BJ (cell line): Measurements from ENCODE around the gene MOGAT1. TPM values are rescaled to one million over a fixed set of nuclear protein-coding genes. Genes with fewer than 3 reads are reported as not detected.

Experiments
- CTCF ChIA-PET: fragments of 350-600 bp; formaldehyde crosslinking; extraction: SDS; loops from one replicate; lab custom pipeline; 2021; ENCODE audit warnings: antibody characterized with exemption, inconsistent platforms; lab: Yijun Ruan, JAX
- POLR2A ChIA-PET: fragments of 300-600 bp; sonication (Branson Sonifier 250); formaldehyde crosslinking; extraction: SDS; loops from one replicate; lab custom pipeline; 2021; ENCODE audit warnings: antibody characterized with exemption; lab: Charles Lee
- DNase-seq: peaks from one replicate; pipeline ENCODE4 v3.0.0-alpha.2; 2011; ENCODE audit warnings: low read depth
- H3K27me3 ChIP-seq: 2 replicates; pipeline ENCODE4 v1.6.0; 2011; ENCODE audit warnings: low read length; ENCODE audit not compliant: control insufficient read depth, insufficient read depth
- H3K36me3 ChIP-seq: 2 replicates; pipeline ENCODE4 v1.5.1; 2011; ENCODE audit warnings: low read length; ENCODE audit not compliant: control insufficient read depth, insufficient read depth
- H3K4me3 ChIP-seq: 2 replicates; pipeline ENCODE4 v1.5.1; 2011; ENCODE audit warnings: low read depth, mild to moderate bottlenecking, control low read depth, low read length
- CTCF ChIP-seq: IDR thresholded peaks from 2 replicates; pipeline ENCODE4 v1.5.1; 2011; ENCODE audit warnings: low read depth, mild to moderate bottlenecking, control low read depth, inconsistent platforms, low read length, moderate library complexity; ENCODE audit not compliant: insufficient read depth
- polyA plus RNA-seq: library from polyadenylated mRNA; depleted of rRNA; stranded (reverse); fragments of >200 nt; gene quantifications from 2 replicates; pipeline ENCODE4 v1.2.3, GENCODE V29; 2011

Gene MOGAT1
- polyA plus RNA-seq, 1 experiment = not detected

- ChIA-PET POLR2A (no interaction called here), CTCF (no interaction called here)
- 0 out of 2 replicates have a peak, but pooled peaks cover 1% of the 10 kb centered on the region for H3K36me3 ChIP-seq
- DNase-seq = no peak
- H3K27me3 ChIP-seq = no peaks in the 10 kb centered on the region
- TF ChIP-seq CTCF = no peak
- H3K4me3 ChIP-seq = no peak overlapping the region
These were observed 25.4 kb upstream of the MOGAT1 start for GRCh38 chr2:222646008-222646407.

- TF ChIP-seq CTCF = no peak
- CTCF ChIA-PET = interaction anchor here (1.2 kb wide), 1 partner anchor 289 kb away, joined by 3 read pairs; no protein-coding TSS in a partner anchor
- POLR2A ChIA-PET = no interaction called here
- Histone ChIP-seq H3K36me3 (no peaks in the 10 kb centered on the region), H3K4me3 (no peak overlapping the region), H3K27me3 (no peaks in the 10 kb centered on the region)
- DNase-seq = no peak
These were observed 21.7 kb upstream of the MOGAT1 start for GRCh38 chr2:222649801-222650200.

- POLR2A ChIA-PET = interaction anchor here (0.5 to 0.7 kb wide), 2 partner anchors 7 to 19 kb away, joined by 4 to 5 read pairs; partner anchors contain the start of gene MOGAT1
- Histone ChIP-seq H3K4me3 (no peak overlapping the region), H3K27me3 (no peaks in the 10 kb centered on the region), H3K36me3 (no peaks in the 10 kb centered on the region)
- TF ChIP-seq CTCF = no peak
- DNase-seq = peak; percentile 30
- CTCF ChIA-PET = interaction anchor here (0.8 to 2.0 kb wide), 2 partner anchors 39 to 596 kb away, joined by 3 to 6 read pairs; no protein-coding TSS in a partner anchor
These were observed 19.6 kb upstream of the MOGAT1 start for GRCh38 chr2:222651718-222652418.

GRCh38 chr2:222652491-222653255 lies 18.8 kb upstream of the MOGAT1 start:
- ChIA-PET POLR2A (no interaction called here), CTCF (interaction anchor here (2.0 kb wide), 1 partner anchor 38 kb away, joined by 6 read pairs; no protein-coding TSS in a partner anchor)
- Histone ChIP-seq H3K4me3 (no peak overlapping the region), H3K36me3 (no peaks in the 10 kb centered on the region), H3K27me3 (no peaks in the 10 kb centered on the region)
- no peak for TF ChIP-seq CTCF
- no peak for DNase-seq

GRCh38 chr2:222653280-222653679 lies 18.2 kb upstream of the MOGAT1 start:
- POLR2A ChIA-PET = no interaction called here

More at GRCh38 chr2:222653280-222653679, 18.2 kb upstream of the MOGAT1 start:
- Histone ChIP-seq H3K4me3 (no peak overlapping the region), H3K27me3 (no peaks in the 10 kb centered on the region), H3K36me3 (no peaks in the 10 kb centered on the region)
- DNase-seq = no peak
- CTCF ChIA-PET = interaction anchor here (2.0 kb wide), 1 partner anchor 37 kb away, joined by 6 read pairs; no protein-coding TSS in a partner anchor
- TF ChIP-seq CTCF = no peak
